Endothelial cell of umbilical vein (primary cell): ENCODE measurements around the gene SVOP. TPM values are rescaled to one million over a fixed set of nuclear protein-coding genes. Genes with fewer than 3 reads are reported as not detected.

Experiments used
- BruUV-seq: library from RNA; stranded (reverse); fragments of 400-500 nt; replicated peaks from 2 replicates; lab custom pipeline; 2021; lab: Mats Ljungman, UMichigan
- CTCF ChIA-PET: fragments of 300-600, 350-600 bp; sonication (Branson Sonifier 250); formaldehyde crosslinking; loops from one replicate; lab custom pipeline; 2021; ENCODE audit warnings: antibody characterized with exemption, inconsistent platforms; lab: Charles Lee
- POLR2A ChIA-PET: fragments of 300-600, 350-600 bp; sonication (Branson Sonifier 250); formaldehyde crosslinking; loops from one replicate; lab custom pipeline; 2021; ENCODE audit warnings: antibody characterized with exemption, inconsistent platforms; lab: Charles Lee
- DNase-seq: peaks from one replicate; pipeline ENCODE4 v3.0.0-alpha.2; 2011; ENCODE audit warnings: low read depth, low spot score
- FAIRE-seq: peaks from 2 replicates; lab custom pipeline; 2011; peaks lifted over from hg19 to GRCh38; lab: Jason Lieb, UNC
- H2AFZ ChIP-seq: 2 replicates; pipeline ENCODE4 v1.6.0; 2012; ENCODE audit warnings: low read depth, low read length, control low read depth, inconsistent platforms
- H3K27ac ChIP-seq: 2 replicates; pipeline ENCODE4 v1.5.1; 2011; ENCODE audit warnings: low read depth, mild to moderate bottlenecking, control low read depth, low read length, moderate library complexity; ENCODE audit not compliant: insufficient read depth
- H3K27me3 ChIP-seq, 2 experiments: 2 replicates each; pipeline versions ENCODE4 v1.6.0 to v1.6.1; 2011; ENCODE audit warnings: low read length in 2 of 2, mixed read lengths in 1 of 2; ENCODE audit not compliant: control insufficient read depth in 2 of 2, insufficient read depth in 2 of 2
- H3K36me3 ChIP-seq, 2 experiments: 2 replicates in 1 of 2; 3 replicates in 1 of 2; pipeline ENCODE4 v1.5.1; 2011; ENCODE audit warnings: low read length in 2 of 2, mild to moderate bottlenecking in 1 of 2, moderate library complexity in 1 of 2; ENCODE audit not compliant: control insufficient read depth in 2 of 2, insufficient read depth in 2 of 2; ENCODE audit errors: extremely low read depth in 1 of 2
- H3K4me1 ChIP-seq: 3 replicates; pipeline ENCODE4 v1.5.1; 2011; ENCODE audit warnings: mild to moderate bottlenecking, low read length; ENCODE audit not compliant: control insufficient read depth, insufficient read depth; ENCODE audit errors: extremely low read depth
- H3K4me2 ChIP-seq: 2 replicates; pipeline ENCODE4 v1.6.1; 2011; ENCODE audit warnings: low read length, control low read depth, mixed read lengths; ENCODE audit not compliant: insufficient read depth
- H3K4me3 ChIP-seq, 3 experiments: fragments of 200-600 bp in 1 of 3; sonication (generic), shearing (Covaris generic) in 1 of 3; replicated peaks in 1 of 3; 2 replicates each; pipeline ENCODE4 v1.5.1; 2011 to 2016; ENCODE audit warnings: control low read depth in 3 of 3, low read length in 3 of 3, mild to moderate bottlenecking in 2 of 3, inconsistent platforms in 1 of 3, low read depth in 1 of 3, moderate library complexity in 1 of 3; ENCODE audit not compliant: insufficient read depth in 1 of 3
- H3K79me2 ChIP-seq: 2 replicates; pipeline ENCODE4 v1.6.0; 2012; ENCODE audit warnings: low read length, inconsistent platforms; ENCODE audit not compliant: control insufficient read depth, insufficient read depth
- H3K9ac ChIP-seq: replicated peaks from 2 replicates; pipeline ENCODE3; 2011; ENCODE audit warnings: low read length, control low read depth; ENCODE audit not compliant: insufficient read depth; ENCODE audit errors: extremely low read depth
- H3K9me1 ChIP-seq: replicated peaks from 3 replicates; pipeline ENCODE4 v1.6.0; 2011; ENCODE audit warnings: mild to moderate bottlenecking, low read length; ENCODE audit not compliant: control insufficient read depth, insufficient read depth; ENCODE audit errors: extremely low read depth
- H3K9me3 ChIP-seq: replicated peaks from 2 replicates; pipeline ENCODE4 v1.5.1; 2012; ENCODE audit warnings: low read length, inconsistent platforms; ENCODE audit not compliant: control insufficient read depth, insufficient read depth
- H4K20me1 ChIP-seq: replicated peaks from 2 replicates; pipeline ENCODE3; 2011; ENCODE audit warnings: mild to moderate bottlenecking, low read length; ENCODE audit not compliant: control insufficient read depth, insufficient read depth; ENCODE audit errors: extremely low read depth
- CTCF ChIP-seq, 2 donors: IDR thresholded peaks; 1 replicate in 1 of 2; 2 replicates in 1 of 2; pipeline ENCODE4 v1.5.1; 2011; ENCODE audit warnings: low read length in 2 of 2, mild to moderate bottlenecking in 2 of 2, moderate library complexity in 2 of 2, control low read depth in 1 of 2, inconsistent platforms in 1 of 2, low read depth in 1 of 2; ENCODE audit not compliant: insufficient read depth in 1 of 2; ENCODE audit errors: extremely low read depth in 1 of 2
- FOS ChIP-seq: IDR thresholded peaks from 2 replicates; pipeline ENCODE4 v1.6.1; 2011; ENCODE audit warnings: mild to moderate bottlenecking, low read length, moderate library complexity, borderline replicate concordance; ENCODE audit not compliant: insufficient read depth
- GATA2 ChIP-seq: IDR thresholded peaks from 2 replicates; pipeline ENCODE4 v1.7.0; 2011; ENCODE audit warnings: low read depth, mild to moderate bottlenecking, moderate library complexity, mixed read lengths, low read length; ENCODE audit not compliant: insufficient read length, insufficient read depth
- JUN ChIP-seq: IDR thresholded peaks from 2 replicates; pipeline ENCODE4 v1.6.1; 2011; ENCODE audit warnings: borderline replicate concordance, low read depth; ENCODE audit not compliant: insufficient read length, insufficient read depth
- POLR2AphosphoS5 ChIP-seq: IDR thresholded peaks from 2 replicates; pipeline ENCODE4 v1.6.1; 2012; ENCODE audit warnings: low read depth, mild to moderate bottlenecking, control low read depth, low read length, moderate library complexity; ENCODE audit not compliant: insufficient read depth
- dilution Hi-C: fragments of 300-500 bp; cut with MboI; formaldehyde crosslinking; loops from one replicate; pipeline ENCODE4 v1.15.0; 2019; ENCODE audit warnings: low sequenced_read_pairs; ENCODE audit not compliant: extremely low pct_ligation_motif_present
- intact Hi-C: fragments of 100-400 bp; cut with micrococcal nuclease; formaldehyde crosslinking; loops from one replicate; pipeline ENCODE4 v1.10.0; 2022
- polyA plus RNA-seq, 4 experiments: library from polyadenylated mRNA; depleted of rRNA in 3 of 4; stranded (reverse) in 3 of 4; unstranded in 1 of 4; fragments of >200 nt; gene quantifications; 2 replicates each; pipeline versions ENCODE4 v1.2.1 to v1.2.3, GENCODE V29; 2011 to 2012; ENCODE audit warnings: missing spikeins in 1 of 4
- total RNA-seq: library from RNA; stranded (reverse); gene quantifications from 2 replicates; pipeline ENCODE4 v1.2.3, GENCODE V29; 2021

Gene SVOP
- total and polyA plus RNA-seq, 2 donors (not counting 3 experiments of a cell fraction or from before 2014, with no cell fraction given): not detected

- H3K4me2 ChIP-seq: no peak overlapping the region
- H3K27me3 ChIP-seq: no peaks in the 10 kb centered on the region
- ChIA-PET CTCF (interaction anchor here (0.9 to 2.2 kb wide), 2 partner anchors 9 to 79 kb away, joined by 3 to 4 read pairs; no protein-coding TSS in a partner anchor), POLR2A (no interaction called here)
- H3K4me1 ChIP-seq: no peaks in the 10 kb centered on the region
- no peaks in the 10 kb centered on the region for H3K9me1 ChIP-seq
- BruUV-seq: no TSS peak
- H3K4me3 ChIP-seq: no peak overlapping the region
- FAIRE-seq: no peak
- no peak for DNase-seq
- intact Hi-C loops: no loop called here
- H2AFZ ChIP-seq: no peak overlapping the region
- H3K9me3 ChIP-seq: no peaks in the 10 kb centered on the region
- H4K20me1 ChIP-seq: no peaks in the 10 kb centered on the region
- H3K27ac ChIP-seq: no peak overlapping the region
- H3K9ac ChIP-seq: no peak overlapping the region
- no peaks in the 10 kb centered on the region for H3K79me2 ChIP-seq
- no peak for TF ChIP-seq POLR2AphosphoS5
- no peak for TF ChIP-seq FOS
- TF ChIP-seq GATA2: no peak
- no peak for TF ChIP-seq JUN
- TF ChIP-seq CTCF (IDR thresholded peaks at IDR 0.05; ENCODE audit: extremely low read depth in 1 of 2, insufficient read depth in 1 of 2, low read depth in 1 of 2, low read length in 2 of 2): no peak
- H3K36me3 ChIP-seq: no peaks in the 10 kb centered on the region
- dilution Hi-C loops: no loop called here
Measured at GRCh38 chr12:108959748-108960655, 60.9 kb downstream of the SVOP start.
